ENCODE data around the gene CFAP54.

Gene CFAP54

GRCh38 chr12:96858162-96858561, 368.8 kb downstream of the CFAP54 start:
- no peak overlapping the region for H3K27ac ChIP-seq (ENCODE audit: extremely low read depth, low read depth, low read length)
- H3K4me1 ChIP-seq (ENCODE audit: control insufficient read depth, insufficient read depth, low read length): no peaks in the 10 kb centered on the region
- ChIA-PET CTCF (no interaction called here), POLR2A (no interaction called here)
- TF ChIP-seq ZNF10 (tag by site-specific recombination; IDR thresholded peaks at IDR 0.05) (no peak), ZNF23 (tag by site-specific recombination; IDR thresholded peaks at IDR 0.05; ENCODE audit: borderline replicate concordance) (no peak), ZNF610 (tag by site-specific recombination; IDR thresholded peaks at IDR 0.05; ENCODE audit: borderline replicate concordance) (no peak), BCL11A (tag by site-specific recombination; IDR thresholded peaks at IDR 0.05; ENCODE audit: low read depth) (no peak), ZNF623 (tag by site-specific recombination; IDR thresholded peaks at IDR 0.05) (no peak), ZNF521 (tag by site-specific recombination; IDR thresholded peaks at IDR 0.05) (no peak), GLI4 (tag by site-specific recombination; IDR thresholded peaks at IDR 0.05) (no peak), ZNF544 (tag by site-specific recombination; IDR thresholded peaks at IDR 0.05) (no peak), BCL6B (tag by site-specific recombination; IDR thresholded peaks at IDR 0.05) (no peak), MZF1 (tag by site-specific recombination; IDR thresholded peaks at IDR 0.05; ENCODE audit: borderline replicate concordance) (no peak), ZBTB7A (tag by site-specific recombination; IDR thresholded peaks at IDR 0.05; ENCODE audit: low read depth) (no peak), KLF7 (tag by site-specific recombination; IDR thresholded peaks at IDR 0.05; ENCODE audit: borderline replicate concordance) (no peak), ZNF37A (tag by site-specific recombination; IDR thresholded peaks at IDR 0.05) (no peak), HOXD13 (CRISPR knock-in tag; IDR thresholded peaks at IDR 0.05; ENCODE audit: borderline replicate concordance) (no peak)
- TF ChIP-seq, protein P1, sequence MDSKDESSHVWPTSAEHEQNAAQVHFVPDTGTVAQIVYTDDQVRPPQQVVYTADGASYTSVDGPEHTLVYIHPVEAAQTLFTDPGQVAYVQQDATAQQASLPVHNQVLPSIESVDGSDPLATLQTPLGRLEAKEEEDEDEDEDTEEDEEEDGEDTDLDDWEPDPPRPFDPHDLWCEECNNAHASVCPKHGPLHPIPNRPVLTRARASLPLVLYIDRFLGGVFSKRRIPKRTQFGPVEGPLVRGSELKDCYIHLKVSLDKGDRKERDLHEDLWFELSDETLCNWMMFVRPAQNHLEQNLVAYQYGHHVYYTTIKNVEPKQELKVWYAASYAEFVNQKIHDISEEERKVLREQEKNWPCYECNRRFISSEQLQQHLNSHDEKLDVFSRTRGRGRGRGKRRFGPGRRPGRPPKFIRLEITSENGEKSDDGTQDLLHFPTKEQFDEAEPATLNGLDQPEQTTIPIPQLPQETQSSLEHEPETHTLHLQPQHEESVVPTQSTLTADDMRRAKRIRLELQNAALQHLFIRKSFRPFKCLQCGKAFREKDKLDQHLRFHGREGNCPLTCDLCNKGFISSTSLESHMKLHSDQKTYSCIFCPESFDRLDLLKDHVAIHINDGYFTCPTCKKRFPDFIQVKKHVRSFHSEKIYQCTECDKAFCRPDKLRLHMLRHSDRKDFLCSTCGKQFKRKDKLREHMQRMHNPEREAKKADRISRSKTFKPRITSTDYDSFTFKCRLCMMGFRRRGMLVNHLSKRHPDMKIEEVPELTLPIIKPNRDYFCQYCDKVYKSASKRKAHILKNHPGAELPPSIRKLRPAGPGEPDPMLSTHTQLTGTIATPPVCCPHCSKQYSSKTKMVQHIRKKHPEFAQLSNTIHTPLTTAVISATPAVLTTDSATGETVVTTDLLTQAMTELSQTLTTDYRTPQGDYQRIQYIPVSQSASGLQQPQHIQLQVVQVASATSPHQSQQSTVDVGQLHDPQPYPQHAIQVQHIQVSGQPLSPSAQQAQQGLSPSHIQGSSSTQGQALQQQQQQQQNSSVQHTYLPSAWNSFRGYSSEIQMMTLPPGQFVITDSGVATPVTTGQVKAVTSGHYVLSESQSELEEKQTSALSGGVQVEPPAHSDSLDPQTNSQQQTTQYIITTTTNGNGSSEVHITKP (tag by site-specific recombination; IDR thresholded peaks at IDR 0.05): no peak
- no peaks in the 10 kb centered on the region for H3K36me3 ChIP-seq (ENCODE audit: control insufficient read depth in 2 of 2, insufficient read depth in 1 of 2, low read length in 2 of 2)
- H3K4me3 ChIP-seq (ENCODE audit: low read depth, low read length): no peak overlapping the region
- H3K9me3 ChIP-seq (ENCODE audit: control insufficient read depth, insufficient read depth, low read depth, low read length): no peaks in the 10 kb centered on the region

- ChIA-PET CTCF (no interaction called here), POLR2A (no interaction called here)
- TF ChIP-seq ZNF23 (tag by site-specific recombination; IDR thresholded peaks at IDR 0.05; ENCODE audit: borderline replicate concordance) (no peak), ZIC2 (tag by site-specific recombination; IDR thresholded peaks at IDR 0.05) (no peak), ZNF561 (tag by site-specific recombination; IDR thresholded peaks at IDR 0.05; ENCODE audit: borderline replicate concordance) (no peak), ZNF48 (tag by site-specific recombination; IDR thresholded peaks at IDR 0.05) (no peak), ZNF169 (tag by site-specific recombination; IDR thresholded peaks at IDR 0.05) (no peak), ZNF433 (tag by site-specific recombination; IDR thresholded peaks at IDR 0.05; ENCODE audit: low read depth) (no peak), ZNF510 (tag by site-specific recombination; IDR thresholded peaks at IDR 0.05; ENCODE audit: insufficient replicate concordance) (no peak), ZNF202 (tag by site-specific recombination; IDR thresholded peaks at IDR 0.05; ENCODE audit: borderline replicate concordance) (no peak), ZNF223 (tag by site-specific recombination; IDR thresholded peaks at IDR 0.05) (no peak), ZNF529 (tag by site-specific recombination; IDR thresholded peaks at IDR 0.05; ENCODE audit: insufficient replicate concordance) (no peak), ZNF626 (tag by site-specific recombination; IDR thresholded peaks at IDR 0.05) (no peak)
- TF ChIP-seq, protein P2, sequence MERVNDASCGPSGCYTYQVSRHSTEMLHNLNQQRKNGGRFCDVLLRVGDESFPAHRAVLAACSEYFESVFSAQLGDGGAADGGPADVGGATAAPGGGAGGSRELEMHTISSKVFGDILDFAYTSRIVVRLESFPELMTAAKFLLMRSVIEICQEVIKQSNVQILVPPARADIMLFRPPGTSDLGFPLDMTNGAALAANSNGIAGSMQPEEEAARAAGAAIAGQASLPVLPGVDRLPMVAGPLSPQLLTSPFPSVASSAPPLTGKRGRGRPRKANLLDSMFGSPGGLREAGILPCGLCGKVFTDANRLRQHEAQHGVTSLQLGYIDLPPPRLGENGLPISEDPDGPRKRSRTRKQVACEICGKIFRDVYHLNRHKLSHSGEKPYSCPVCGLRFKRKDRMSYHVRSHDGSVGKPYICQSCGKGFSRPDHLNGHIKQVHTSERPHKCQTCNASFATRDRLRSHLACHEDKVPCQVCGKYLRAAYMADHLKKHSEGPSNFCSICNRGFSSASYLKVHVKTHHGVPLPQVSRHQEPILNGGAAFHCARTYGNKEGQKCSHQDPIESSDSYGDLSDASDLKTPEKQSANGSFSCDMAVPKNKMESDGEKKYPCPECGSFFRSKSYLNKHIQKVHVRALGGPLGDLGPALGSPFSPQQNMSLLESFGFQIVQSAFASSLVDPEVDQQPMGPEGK (tag by site-specific recombination; IDR thresholded peaks at IDR 0.05): no peak
- no peak overlapping the region for H3K27ac ChIP-seq (ENCODE audit: extremely low read depth, low read depth, low read length)
- H3K36me3 ChIP-seq (ENCODE audit: control insufficient read depth in 2 of 2, insufficient read depth in 1 of 2, low read length in 2 of 2): no peaks in the 10 kb centered on the region
- H3K4me1 ChIP-seq (ENCODE audit: control insufficient read depth, insufficient read depth, low read length): no peaks in the 10 kb centered on the region
- H3K9me3 ChIP-seq (ENCODE audit: control insufficient read depth, insufficient read depth, low read depth, low read length): no peaks in the 10 kb centered on the region
- no peak overlapping the region for H3K4me3 ChIP-seq (ENCODE audit: low read depth, low read length)
Observed at GRCh38 chr12:96861656-96862055, 372.3 kb downstream of the CFAP54 start.
